Chondrocyte (in vitro differentiated cells): ENCODE results near the gene AKAP11. TPM values are rescaled to one million over a fixed set of nuclear protein-coding genes. Genes with fewer than 3 reads are reported as not detected.

Source experiments
- DNase-seq: peaks from one replicate; pipeline ENCODE4 v3.0.0; 2021; ENCODE audit warnings: mixed read lengths, low spot score
- H3K27ac Mint-ChIP-seq: one replicate; pipeline ENCODE4 v1.8.0; 2021; ENCODE audit warnings: mild to moderate bottlenecking, moderate library complexity, mixed read lengths; ENCODE audit not compliant: unreplicated experiment
- H3K27me3 Mint-ChIP-seq: 2 replicates; pipeline ENCODE4 v1.8.0; 2021; ENCODE audit warnings: low read depth, mixed read lengths
- H3K36me3 Mint-ChIP-seq: 2 replicates; pipeline ENCODE4 v1.8.0; 2021; ENCODE audit warnings: low read depth, mixed read lengths
- H3K4me1 Mint-ChIP-seq: 2 replicates; pipeline ENCODE4 v1.8.0; 2021; ENCODE audit warnings: low read depth, mild to moderate bottlenecking, mixed read lengths
- H3K4me3 Mint-ChIP-seq: one replicate; pipeline ENCODE4 v1.8.0; 2021; ENCODE audit warnings: mild to moderate bottlenecking, moderate library complexity, mixed read lengths; ENCODE audit not compliant: unreplicated experiment
- H3K9me3 Mint-ChIP-seq: 2 replicates; pipeline ENCODE4 v1.8.0; 2021; ENCODE audit warnings: low read depth, mixed read lengths
- CTCF ChIP-seq: fragments of 200-600 bp; sonication (generic); IDR thresholded peaks from 2 replicates; pipeline ENCODE4 v1.5.0; 2021; ENCODE audit warnings: antibody characterized with exemption, mild to moderate bottlenecking, moderate library complexity
- total RNA-seq: library from RNA; stranded (reverse); gene quantifications from 3 replicates; pipeline ENCODE4 v1.2.1, GENCODE V29; 2021

Gene AKAP11
- total RNA-seq, 1 donor from 2014 or later: 34.9 TPM

GRCh38 chr13:42277618-42278276, 5.8 kb downstream of the AKAP11 start:
- Mint-ChIP-seq H3K9me3 (no peaks in the 10 kb centered on the region), H3K36me3 (no peaks in the 10 kb centered on the region), H3K27ac (no peak overlapping the region), H3K4me1 (peaks cover 27% of the 10 kb centered on the region), H3K27me3 (no peaks in the 10 kb centered on the region), H3K4me3 (no peak overlapping the region)
- DNase-seq: no peak
- no peak for TF ChIP-seq CTCF

GRCh38 chr13:42279080-42279479, 7.1 kb downstream of the AKAP11 start:
- no peaks in the 10 kb centered on the region for H3K36me3 Mint-ChIP-seq
- peaks cover 17% of the 10 kb centered on the region for H3K4me1 Mint-ChIP-seq
- no peak overlapping the region for H3K4me3 Mint-ChIP-seq
- no peak overlapping the region for H3K27ac Mint-ChIP-seq
- no peaks in the 10 kb centered on the region for H3K27me3 Mint-ChIP-seq
- no peaks in the 10 kb centered on the region for H3K9me3 Mint-ChIP-seq
- no peak for DNase-seq
- no peak for TF ChIP-seq CTCF

- Mint-ChIP-seq H3K4me3 (no peak overlapping the region), H3K9me3 (no peaks in the 10 kb centered on the region), H3K36me3 (no peaks in the 10 kb centered on the region), H3K27me3 (no peaks in the 10 kb centered on the region), H3K4me1 (peaks cover 12% of the 10 kb centered on the region), H3K27ac (no peak overlapping the region)
- TF ChIP-seq CTCF: no peak
- DNase-seq: no peak
Measured at GRCh38 chr13:42279986-42280385, 8.0 kb downstream of the AKAP11 start.

- no peak for DNase-seq
Measured at GRCh38 chr13:42280537-42280936, 8.6 kb downstream of the AKAP11 start.

GRCh38 chr13:42283574-42283973, 11.6 kb downstream of the AKAP11 start:
- H3K9me3 Mint-ChIP-seq: no peaks in the 10 kb centered on the region

More at GRCh38 chr13:42280537-42280936, 8.6 kb downstream of the AKAP11 start:
- Mint-ChIP-seq H3K4me1 (peaks cover 15% of the 10 kb centered on the region), H3K27ac (no peak overlapping the region), H3K36me3 (peaks cover under 1% of the 10 kb centered on the region), H3K27me3 (no peaks in the 10 kb centered on the region), H3K9me3 (no peaks in the 10 kb centered on the region), H3K4me3 (no peak overlapping the region)
- no peak for TF ChIP-seq CTCF

More at GRCh38 chr13:42283574-42283973, 11.6 kb downstream of the AKAP11 start:
- Mint-ChIP-seq H3K27ac (no peak overlapping the region), H3K4me3 (no peak overlapping the region), H3K4me1 (peaks cover 20% of the 10 kb centered on the region), H3K36me3 (peaks cover 5% of the 10 kb centered on the region), H3K27me3 (no peaks in the 10 kb centered on the region)
- TF ChIP-seq CTCF: no peak
- no peak for DNase-seq
